GF-D8 (cell line): ENCODE data around the gene USPL1.
A peak's percentile ranks its signal among the peaks of the same experiment; 100 is the strongest.
"Not testable (repeated sequence)": the region's sequence is repeated elsewhere in the genome, so short reads cannot be mapped to it uniquely, and the experiment has no call there.

Source experiments
- DNase-seq: peaks from one replicate; lab custom pipeline; 2025; lab: John Stamatoyannopoulos, UW

The USPL1 gene

DNA sequence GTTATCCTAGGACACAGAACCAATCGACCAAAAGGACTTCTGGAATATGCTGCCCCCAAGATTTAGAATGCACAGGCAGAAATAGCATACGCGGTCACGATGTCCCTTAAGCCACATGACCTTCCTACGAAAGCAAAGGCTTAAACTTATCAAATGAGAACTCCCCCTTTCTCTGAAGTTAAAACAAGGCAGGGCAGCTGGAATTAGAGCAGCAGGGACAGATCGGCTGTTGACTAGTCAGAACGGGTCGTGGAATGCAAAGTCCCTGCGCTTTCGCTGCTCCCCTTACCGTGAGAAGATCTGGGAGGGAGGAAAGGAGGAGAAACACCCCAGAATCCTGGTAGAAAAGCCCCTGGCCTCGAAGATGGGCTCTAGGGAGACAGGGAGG is 799 bp upstream of the USPL1 start:
- DNase-seq: peak; percentile 93

DNA sequence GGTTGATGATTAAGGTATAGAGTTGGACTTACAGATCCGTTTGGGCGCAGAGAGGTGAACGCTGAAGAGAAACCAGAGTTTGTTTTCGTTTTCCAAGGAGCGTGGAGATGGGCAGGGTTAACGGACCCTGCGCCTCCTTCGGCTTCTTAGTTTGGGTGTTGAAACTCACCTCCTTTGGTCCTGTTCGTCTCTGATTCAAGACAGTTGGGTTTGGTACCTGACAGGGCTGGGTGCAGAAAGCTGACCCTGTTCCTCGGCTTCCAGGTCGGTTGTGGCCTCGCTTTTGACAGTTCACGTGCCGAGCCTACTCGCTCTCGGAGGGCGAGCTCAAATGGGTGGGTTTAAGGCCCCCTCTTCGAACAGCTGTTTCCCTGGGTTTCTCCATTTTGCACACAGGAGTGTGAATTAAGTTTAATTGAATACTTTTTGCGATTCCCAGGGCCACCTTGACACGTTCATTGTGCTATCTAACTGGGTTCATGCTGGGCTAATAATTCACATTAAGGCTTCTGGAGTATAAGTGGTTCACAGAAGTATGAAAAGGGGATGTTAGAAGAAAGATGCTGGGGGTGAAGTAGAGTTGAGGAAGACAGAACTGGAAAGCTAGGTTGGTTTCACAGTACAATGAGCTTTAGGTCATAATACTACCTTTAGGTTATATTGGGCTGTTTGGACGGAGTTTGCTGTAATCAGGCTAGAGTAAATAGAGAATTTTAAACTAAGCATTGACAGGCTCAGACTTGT is 638 bp downstream of the USPL1 start:
- peak; percentile 7 for DNase-seq

DNA sequence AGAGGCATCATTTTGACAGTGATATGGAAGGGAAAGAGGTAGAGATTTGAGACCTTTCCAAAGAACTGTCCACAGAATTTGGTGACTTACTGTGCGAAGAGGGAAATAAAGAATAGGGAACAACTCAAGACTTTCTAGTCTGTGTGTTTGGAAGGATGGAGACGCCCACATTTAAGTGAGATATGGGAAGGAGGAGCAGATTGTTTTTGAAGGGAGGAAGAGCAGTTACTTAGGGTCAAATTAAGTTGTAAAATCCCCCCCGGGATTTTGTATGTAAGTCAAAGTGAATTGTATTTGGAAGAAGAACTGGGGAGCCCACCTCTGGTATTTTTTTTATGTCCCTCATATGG is 1.2 kb downstream of the USPL1 start:
- DNase-seq: no peak

DNA sequence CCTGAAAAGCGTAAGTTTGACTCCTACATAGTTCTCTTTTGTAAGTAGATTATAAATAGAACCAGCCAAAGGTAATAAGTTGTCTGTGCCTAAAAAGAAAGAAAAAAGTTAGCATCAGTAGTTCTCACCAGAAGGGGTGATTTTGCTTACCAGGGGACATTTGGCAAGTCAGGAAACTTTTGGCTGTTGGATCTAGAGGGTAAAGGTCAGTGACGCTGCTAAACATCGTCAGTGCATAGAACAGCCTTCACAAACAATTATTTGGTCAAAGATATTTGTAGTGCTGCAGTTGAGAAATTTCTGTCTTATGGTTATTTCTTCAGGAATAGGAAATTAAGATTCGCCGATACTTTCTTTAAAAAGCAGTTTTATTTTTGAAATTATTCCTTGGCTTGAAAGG is 2.0 kb downstream of the USPL1 start:
- no peak for DNase-seq

DNA sequence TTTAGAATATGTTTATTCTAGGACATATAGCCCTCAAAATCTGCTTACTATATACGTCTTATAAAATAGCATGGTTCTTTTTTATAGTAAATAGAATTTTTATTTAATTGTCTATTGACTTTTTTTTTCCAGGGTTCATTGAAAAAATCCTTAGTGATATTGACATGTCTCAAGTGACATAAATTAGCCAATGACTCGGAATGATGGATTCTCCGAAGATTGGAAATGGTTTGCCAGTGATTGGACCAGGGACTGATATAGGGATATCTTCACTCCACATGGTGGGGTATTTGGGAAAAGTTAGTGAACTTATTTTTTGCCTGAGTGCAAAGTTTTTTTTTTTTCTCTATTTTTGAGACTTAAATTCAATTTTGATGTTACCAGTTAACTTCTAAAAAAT is 3.2 kb downstream of the USPL1 start:
- no peak for DNase-seq

DNA sequence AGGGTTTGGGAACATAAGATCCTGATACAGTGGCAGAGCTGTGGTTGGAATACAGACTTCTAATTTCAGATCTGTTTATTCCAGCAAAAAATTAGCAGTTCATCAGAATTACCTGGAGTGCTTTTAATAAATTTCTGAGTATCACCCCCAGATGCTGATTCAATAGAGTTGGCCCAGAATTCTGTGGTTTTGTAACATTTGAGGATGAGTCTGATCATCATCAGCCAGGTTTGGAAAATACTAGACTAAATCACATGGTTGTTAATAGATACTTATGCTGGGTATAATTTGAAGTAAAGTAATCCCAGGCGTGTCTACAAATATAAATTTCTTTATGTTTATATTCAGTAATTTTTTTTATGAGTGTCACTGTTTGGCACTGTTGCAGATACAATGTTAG is 4.8 kb downstream of the USPL1 start:
- no peak for DNase-seq

DNA sequence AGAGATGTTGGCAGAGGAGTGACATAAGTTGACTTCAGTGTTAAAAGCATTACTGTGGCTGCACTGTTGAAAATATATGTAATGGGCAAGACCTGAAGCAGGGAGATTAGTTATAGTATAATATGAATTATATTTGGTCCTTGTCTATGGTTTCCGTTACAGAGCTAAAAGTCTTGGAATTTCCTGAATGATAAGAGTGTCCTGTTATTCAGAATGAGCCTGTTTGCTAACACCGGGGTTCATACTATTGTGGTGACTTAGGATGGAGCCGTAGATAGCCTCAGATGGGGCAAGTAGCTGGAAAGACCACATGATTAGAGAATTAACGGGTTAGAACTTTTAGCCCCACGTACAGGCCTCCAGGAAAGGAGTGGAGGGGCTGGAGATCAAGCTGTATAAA is 5.7 kb downstream of the USPL1 start:
- no peak for DNase-seq

DNA sequence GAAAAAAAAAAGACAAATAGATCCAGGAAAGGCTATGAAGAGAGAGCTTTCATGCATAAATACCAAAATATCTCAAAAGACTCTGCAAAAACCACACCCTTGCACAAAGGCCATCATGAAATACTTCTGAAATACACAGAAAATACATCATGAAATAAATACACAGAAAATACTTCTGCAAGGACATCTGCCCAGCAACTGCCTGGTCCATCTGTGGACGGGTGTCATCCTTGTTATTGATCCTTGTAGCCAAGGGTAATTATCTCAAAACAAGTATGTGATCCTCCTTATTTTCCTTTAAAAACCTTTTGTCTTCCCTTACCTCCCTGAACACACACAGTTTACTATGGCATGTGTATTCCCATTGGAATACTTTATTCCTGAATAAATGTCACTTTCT is 6.9 kb downstream of the USPL1 start:
- DNase-seq: no peak

DNA sequence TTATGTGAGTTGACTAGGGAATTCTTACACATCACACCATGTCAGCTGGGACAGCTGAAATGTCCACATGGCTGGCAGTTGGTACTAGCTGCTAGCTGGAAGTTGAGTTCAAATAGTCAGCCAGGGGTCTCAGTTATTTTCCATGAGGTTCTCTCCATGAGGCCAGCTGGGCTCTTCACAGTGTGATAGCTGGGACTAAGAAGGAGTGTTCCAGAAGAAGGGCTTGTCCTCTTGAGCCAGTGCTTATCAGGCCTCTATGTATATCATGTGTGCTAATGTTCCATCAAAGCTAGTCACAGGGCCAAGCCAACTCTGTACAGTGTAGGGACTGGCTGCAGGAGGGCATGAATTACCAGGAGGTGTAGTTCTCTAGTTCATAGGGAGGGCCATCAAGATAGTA is 11.8 kb downstream of the USPL1 start:
- no peak for DNase-seq

DNA sequence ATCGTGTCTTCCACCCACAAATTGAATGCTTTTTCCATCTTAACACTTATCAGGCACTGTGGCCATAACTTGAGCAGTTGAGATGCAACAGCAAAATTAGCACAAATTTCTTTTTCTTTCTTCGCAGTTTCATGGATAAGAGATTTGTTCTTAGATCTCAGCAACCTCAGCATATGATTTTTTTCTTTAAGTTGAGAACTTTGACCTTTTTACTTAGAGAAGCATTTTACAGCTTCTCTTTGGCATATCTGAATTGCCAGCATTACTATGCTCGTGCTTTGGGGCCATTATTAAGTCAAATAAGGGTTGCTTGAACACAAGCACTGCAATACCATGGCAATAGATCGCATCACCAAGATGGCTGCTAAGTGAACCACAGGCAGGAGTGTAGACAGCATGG is 16.1 kb downstream of the USPL1 start:
- no peak for DNase-seq

DNA sequence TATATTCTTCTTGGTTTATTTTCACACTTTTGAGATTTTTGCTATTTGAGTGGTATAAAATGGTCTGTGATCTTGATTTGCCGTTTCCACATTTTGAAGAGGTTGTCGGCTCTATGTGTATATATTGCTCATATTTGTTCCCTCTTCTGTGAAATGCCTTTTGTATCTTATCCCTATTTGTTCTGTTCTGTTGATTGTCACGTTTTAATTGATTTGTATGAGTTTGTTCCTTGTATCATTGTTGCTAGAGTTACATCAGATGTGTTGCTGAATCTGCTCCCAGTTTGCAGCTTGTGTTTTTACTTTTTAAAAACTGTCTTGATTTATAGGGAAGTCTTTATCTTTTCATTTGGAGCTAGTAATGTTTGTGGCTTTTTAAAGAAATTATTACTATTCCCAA is 17.1 kb downstream of the USPL1 start:
- DNase-seq: no peak

DNA sequence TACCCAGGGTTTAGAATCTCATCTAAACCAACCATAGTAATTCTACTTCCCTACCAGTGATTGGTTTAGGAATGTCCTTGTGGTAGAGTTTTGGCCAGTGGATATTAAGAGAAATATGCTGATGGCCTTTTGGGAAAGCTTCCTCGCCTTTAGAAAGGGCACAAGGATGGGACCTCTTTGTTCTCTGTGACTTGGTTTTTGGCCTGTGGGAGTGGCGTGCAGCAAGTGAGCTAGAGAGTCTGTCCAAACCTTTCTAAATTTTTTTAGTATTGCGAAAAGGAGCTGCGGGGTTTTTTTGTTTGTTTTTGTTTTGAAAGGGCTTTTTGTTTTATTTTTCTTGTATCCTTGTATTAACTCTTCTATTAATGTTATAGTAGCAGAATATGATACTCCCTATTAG is 20.6 kb downstream of the USPL1 start:
- DNase-seq: no peak

DNA sequence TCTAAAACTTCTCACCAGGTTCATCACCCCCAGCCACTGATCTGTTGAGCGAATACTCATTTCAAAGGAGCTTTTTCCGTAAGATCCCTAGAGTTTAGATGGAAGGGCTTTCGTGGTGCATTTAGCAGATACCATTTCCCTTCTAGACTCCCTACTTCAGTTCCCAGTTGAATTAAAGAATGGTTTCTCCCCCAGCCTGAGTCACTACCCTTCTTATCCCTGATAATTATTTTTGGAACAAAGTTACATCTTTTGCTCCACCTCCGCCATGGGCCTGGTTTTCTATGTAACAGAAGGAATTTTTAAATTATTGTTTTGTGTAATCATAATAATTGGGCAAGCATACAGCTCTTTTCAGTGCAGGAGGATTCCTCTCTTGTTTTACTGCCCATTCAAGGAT is 22.0 kb downstream of the USPL1 start:
- no peak for DNase-seq

DNA sequence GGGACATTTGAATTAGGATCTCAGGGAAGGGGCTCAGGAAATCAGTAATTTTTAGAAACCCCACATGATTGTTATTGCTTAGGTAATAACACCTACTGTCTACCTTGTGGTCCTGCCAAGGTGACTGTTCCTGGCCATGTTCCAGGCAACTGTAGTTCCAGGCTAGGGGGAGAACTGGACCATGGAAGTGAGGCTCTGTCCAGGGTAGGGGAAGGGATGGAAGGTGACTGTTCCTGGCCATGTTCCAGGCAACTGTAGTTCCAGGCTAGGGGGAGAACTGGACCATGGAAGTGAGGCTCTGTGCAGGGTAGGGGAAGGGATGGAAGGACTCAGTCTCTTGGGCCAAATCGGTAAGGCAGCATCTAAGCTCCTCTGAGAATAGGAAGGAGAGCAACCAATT is 23.5 kb downstream of the USPL1 start:
- DNase-seq: not testable (repeated sequence)

DNA sequence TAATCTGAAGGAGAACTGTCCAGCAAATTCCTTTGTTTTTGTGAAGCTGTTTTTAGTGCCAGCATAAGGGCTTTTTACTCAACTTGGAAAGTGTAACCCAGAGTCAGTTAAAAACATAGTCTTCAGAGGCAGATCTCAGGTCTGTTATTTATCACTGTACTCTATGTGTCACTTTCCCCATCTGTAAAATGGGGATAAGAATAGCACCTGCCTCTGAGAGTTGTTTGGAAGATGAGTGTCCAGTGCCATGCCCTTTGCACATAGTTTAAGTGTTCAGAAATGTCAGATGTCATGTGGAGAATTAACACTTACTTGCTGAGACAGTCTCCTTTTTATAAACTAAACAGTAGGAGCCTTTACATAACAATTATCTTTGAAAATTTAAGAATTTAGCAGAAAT is 27.9 kb downstream of the USPL1 start:
- DNase-seq: no peak

DNA sequence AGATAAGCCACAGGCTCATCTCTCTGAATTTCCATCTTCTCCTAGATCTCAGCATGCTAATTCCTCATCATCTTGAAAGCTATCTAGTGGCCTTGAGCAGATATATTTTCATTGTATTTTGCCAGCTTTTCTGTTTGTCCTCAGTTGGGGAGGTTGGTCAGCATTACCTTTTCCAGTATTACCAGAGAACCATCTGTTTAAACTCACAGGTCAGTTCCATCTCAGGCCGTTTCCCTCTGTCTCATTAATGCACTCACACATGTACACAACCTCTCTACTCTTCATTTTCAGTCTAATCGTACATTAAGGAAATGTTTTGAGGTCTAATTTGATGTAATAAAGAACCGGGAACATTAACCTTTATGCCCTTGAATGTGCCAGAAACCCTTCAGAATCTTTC is 29.7 kb downstream of the USPL1 start:
- DNase-seq: no peak

DNA sequence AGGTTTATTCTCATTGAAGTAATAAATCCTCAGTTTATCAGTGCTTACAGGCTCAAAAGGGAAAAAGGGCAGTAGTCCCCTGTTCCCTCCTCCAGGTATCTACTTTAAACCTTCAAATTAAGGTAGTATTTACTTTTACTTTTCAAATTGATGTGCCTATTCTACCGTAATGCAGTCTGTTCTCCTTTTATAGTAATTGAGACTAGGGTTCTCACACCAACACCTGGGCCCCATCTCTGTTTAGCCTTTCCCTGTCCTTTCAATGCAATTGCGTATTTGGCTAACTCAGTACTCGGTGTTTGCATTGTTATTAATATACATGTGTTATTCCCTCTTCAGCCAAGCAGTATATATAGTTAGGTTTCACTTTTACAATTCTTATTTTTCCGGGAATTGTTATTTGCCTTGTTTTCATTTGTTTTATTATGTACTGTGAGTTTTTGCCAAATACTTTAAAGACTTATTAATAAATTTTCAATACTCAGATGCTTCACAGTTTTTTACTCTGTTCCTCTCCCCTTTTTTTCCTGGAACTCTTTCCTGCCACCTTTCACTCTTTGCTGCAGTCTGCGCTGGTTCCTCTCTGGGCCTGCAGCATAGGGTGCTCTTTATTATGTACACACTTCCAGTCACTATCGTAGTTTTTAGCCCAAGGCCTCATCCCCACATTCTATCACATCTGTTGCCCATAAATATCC is 30.3 kb downstream of the USPL1 start:
- DNase-seq: no peak

DNA sequence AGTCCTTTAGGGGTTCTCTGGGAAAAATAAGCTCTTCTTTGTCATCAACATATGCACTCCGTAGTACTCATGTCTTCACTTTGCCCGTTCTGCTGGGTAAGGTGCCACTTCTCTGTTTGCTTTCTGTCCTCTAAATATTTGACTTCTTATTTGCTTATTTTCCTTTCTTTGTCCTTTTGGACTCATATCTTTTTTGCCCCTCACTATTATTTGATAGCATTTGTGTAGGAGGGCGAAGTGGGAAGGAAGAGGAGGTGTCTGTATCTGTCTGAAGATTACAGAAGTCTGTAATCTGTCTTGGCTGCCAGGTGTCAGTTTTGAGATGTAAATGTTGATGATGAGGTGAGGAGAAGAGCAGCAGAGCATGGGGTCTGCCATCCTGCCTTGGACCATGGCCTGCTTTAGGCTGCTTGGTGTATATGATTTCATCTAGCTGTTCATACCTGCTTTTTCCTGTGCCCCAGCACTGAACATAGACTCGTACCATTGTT is 30.8 kb downstream of the USPL1 start:
- no peak for DNase-seq

DNA sequence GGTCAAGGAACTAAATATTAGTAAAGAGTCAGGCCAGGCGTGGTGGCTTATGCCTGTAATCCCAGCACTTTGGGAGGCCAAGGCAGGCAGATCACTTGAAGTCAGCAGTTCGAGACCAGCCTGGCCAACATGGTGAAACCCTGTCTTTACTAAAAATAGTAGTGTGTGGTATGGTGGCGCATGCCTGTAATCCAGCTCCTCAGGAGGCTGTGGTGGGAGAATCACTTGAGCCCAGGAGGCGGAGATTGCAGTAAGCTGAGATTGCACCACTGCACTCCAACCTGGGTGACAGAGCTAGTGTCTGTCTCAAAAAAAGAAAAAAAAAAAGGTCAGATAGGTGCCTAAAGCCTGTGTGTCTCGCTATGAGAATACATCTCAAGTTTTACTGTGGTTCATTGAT is 33.9 kb downstream of the USPL1 start:
- not testable (repeated sequence) for DNase-seq

DNA sequence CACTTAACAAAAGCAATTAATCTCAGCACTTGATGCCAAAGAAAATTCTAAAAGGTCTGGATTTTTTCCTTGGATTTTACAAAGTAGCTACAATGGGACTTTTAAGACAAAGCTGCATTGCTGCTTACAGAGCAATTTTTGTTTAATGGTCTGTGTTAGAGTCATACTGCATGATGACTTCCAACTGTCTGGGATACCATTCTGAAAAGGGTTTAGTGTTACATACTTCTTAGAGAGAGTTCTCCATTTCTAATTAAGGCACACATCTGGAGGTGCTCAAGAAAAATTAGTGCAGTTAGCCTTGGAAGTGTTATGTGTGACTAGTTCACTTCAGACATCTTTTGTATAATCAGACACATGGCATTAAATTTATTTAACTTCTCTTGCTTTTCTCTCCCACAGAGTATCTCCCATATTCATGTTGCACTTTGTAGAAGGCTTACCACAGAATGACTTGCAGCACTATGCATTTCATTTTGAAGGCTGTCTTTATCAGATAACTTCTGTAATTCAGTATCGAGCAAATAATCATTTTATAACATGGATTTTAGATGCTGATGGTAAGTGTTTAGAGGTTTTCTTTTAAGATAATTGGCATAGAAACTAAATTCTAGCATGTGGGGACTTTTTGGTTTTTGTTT is 35.1 kb downstream of the USPL1 start:
- no peak for DNase-seq

DNA sequence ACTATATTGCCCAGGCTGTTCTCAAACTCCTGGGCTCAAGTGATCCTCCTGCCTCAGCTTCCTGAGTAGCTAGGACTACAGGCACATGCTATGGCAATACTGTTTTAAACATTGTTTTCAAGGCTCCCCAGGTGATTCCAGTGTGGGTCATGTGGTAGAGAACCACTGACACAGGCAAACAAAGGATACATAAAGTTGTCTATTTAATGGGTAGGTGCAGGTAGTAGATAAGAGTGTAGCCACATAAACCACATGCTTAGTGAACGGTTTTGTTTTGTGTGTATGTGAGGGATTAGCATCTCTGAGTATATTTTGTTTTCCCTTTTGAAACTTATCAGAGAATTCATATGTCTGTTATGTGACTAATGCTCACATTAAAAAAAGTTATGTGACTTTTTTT is 36.7 kb downstream of the USPL1 start:
- no peak for DNase-seq

DNA sequence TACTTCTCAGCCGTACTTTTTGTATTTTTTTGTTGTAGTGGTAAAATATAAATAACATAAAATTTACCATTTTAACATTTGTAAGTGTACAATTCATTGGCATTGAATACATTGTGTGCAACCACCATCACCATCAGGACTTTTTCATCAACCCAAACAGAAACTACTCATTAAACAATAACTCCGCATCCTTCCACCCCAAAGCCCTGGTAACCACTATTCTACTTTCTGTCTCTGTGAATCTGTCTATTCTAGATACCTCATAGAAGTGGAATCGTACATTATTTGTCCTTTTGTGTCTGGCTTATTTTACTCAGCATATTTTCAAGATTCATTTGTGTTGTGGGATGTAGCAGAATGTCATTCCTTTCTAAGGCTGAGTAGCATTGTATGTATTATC is 38.5 kb downstream of the USPL1 start:
- no peak for DNase-seq

DNA sequence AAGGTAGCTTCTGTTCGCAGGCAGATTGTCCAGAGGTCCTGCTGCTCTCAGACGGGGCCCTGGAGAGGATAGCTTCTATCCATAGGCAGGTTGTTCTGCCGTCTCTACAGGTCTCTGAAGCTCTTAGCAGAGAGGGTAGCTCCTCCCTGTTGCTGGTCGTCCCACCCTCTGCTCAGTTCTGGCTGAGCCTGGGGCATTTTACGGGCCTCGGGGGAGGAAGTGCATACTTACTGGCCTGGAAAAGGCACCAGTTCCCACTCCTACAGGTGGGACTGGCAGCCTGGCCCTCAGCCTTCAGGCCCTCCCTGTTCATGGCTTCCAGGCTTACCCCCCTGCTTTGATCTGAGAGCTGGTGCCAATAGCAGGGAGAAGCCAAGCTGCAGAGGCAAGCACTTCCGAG is 42.3 kb downstream of the USPL1 start:
- DNase-seq: no peak
